Spleen (tissue), 7 donors: ENCODE results near the gene TMEM163.

ENCODE experiments used
- CTCF ChIP-seq, 11 experiments: fragments of 200-600 bp in 7 of 11; fragments of 450-650 bp in 4 of 11; sonication (generic) in 4 of 11; IDR thresholded peaks in 8 of 11; conservative IDR thresholded peaks in 3 of 11; 1 replicate in 7 of 11; 2 replicates in 4 of 11; pipeline versions ENCODE4 v1.4.0 to v1.8.0; 2016 to 2021; ENCODE audit warnings: antibody characterized with exemption in 11 of 11, inconsistent platforms in 4 of 11, mild to moderate bottlenecking in 1 of 11
- POLR2A ChIP-seq, 3 donors: fragments of 450-650 bp; IDR thresholded peaks; one replicate each; pipeline ENCODE4 v1.5.1; 2017; ENCODE audit warnings: antibody characterized with exemption in 3 of 3, mild to moderate bottlenecking in 1 of 3
- POLR2AphosphoS5 ChIP-seq, 3 donors: sonication (generic); formaldehyde crosslinking; IDR thresholded peaks; one replicate each; pipeline ENCODE4 v1.5.1; 2017; ENCODE audit warnings: antibody characterized with exemption in 3 of 3
- donor health status: DM: no; HTN: no; CAD: no; lungs with moderate emphysema.
- donor health status: DM: no; HTN: no; CAD: no.
- donor health status: DM: no; HTN: no; CAD: no.

- TF ChIP-seq CTCF (IDR thresholded peaks at IDR 0.05 in 8 of 11, conservative IDR thresholded peaks at IDR 0.05 in 3 of 11) (no peak), POLR2A (IDR thresholded peaks at IDR 0.05) (no peak), POLR2AphosphoS5 (IDR thresholded peaks at IDR 0.05) (peak in 1 of 3 donors; percentile 11)
Measured at GRCh38 chr2:134453973-134454372, 264.8 kb downstream of the TMEM163 start.
